Caco-2 (cell line): ENCODE data around the gene GBE1. TPM values are rescaled to one million over a fixed set of nuclear protein-coding genes. Genes with fewer than 3 reads are reported as not detected.

ENCODE experiments used
- BruUV-seq: library from RNA; stranded (reverse); fragments of 400-500 nt; replicated peaks from 2 replicates; lab custom pipeline; 2021; lab: Mats Ljungman, UMichigan
- CTCF ChIA-PET: fragments of 300-600 bp; sonication (Branson Sonifier 250); formaldehyde crosslinking; loops from one replicate; lab custom pipeline; 2022; ENCODE audit warnings: antibody characterized with exemption; lab: Charles Lee
- POLR2A ChIA-PET: fragments of 300-600 bp; sonication (Branson Sonifier 250); formaldehyde crosslinking; loops from one replicate; lab custom pipeline; 2022; ENCODE audit warnings: antibody characterized with exemption; lab: Charles Lee
- DNase-seq, 2 experiments: peaks; one replicate each; pipeline versions ENCODE4 v3.0.0 to v3.0.0-alpha.2; 2020 to 2022
- H3K27me3 ChIP-seq: replicated peaks from 2 replicates; pipeline ENCODE4 v1.6.0; 2011; ENCODE audit warnings: low read length; ENCODE audit not compliant: control insufficient read depth, insufficient read depth
- H3K36me3 ChIP-seq: 2 replicates; pipeline ENCODE4 v1.5.1; 2011; ENCODE audit warnings: low read length; ENCODE audit not compliant: control insufficient read depth, insufficient read depth
- H3K4me1 ChIP-seq: fragments of 250-450 bp; sonication (Bioruptor Pico); 2 replicates; pipeline ENCODE4 v1.5.1; 2020; ENCODE audit warnings: mild to moderate bottlenecking
- H3K4me3 ChIP-seq: 2 replicates; pipeline ENCODE4 v1.5.1; 2011; ENCODE audit warnings: low read depth, mild to moderate bottlenecking, control low read depth, low read length
- H3K9me3 ChIP-seq: fragments of 250-450 bp; sonication (Bioruptor Pico); 2 replicates; pipeline ENCODE4 v1.5.1; 2020; ENCODE audit warnings: mild to moderate bottlenecking, moderate library complexity
- H3K27ac Mint-ChIP-seq: one replicate; pipeline ENCODE4 v1.8.0; 2022; ENCODE audit warnings: mixed read lengths; ENCODE audit not compliant: unreplicated experiment
- H3K27me3 Mint-ChIP-seq: one replicate; pipeline ENCODE4 v1.8.0; 2022; ENCODE audit warnings: mixed read lengths; ENCODE audit not compliant: insufficient read depth, unreplicated experiment
- H3K36me3 Mint-ChIP-seq: one replicate; pipeline ENCODE4 v1.8.0; 2022; ENCODE audit warnings: mild to moderate bottlenecking, mixed read lengths; ENCODE audit not compliant: insufficient read depth, unreplicated experiment
- H3K4me1 Mint-ChIP-seq: one replicate; pipeline ENCODE4 v1.8.0; 2022; ENCODE audit warnings: low read depth, mixed read lengths; ENCODE audit not compliant: unreplicated experiment
- H3K4me3 Mint-ChIP-seq: one replicate; pipeline ENCODE4 v1.8.0; 2022; ENCODE audit warnings: mild to moderate bottlenecking, moderate library complexity, mixed read lengths; ENCODE audit not compliant: unreplicated experiment
- H3K9me3 Mint-ChIP-seq: one replicate; pipeline ENCODE4 v1.8.0; 2022; ENCODE audit warnings: mixed read lengths; ENCODE audit not compliant: unreplicated experiment
- CTCF ChIP-seq, 2 experiments: fragments of 200-600 bp in 1 of 2; IDR thresholded peaks; 1 replicate in 1 of 2; 2 replicates in 1 of 2; pipeline versions ENCODE4 v1.5.1 to v1.8.0; 2011 to 2022; ENCODE audit warnings: antibody characterized with exemption in 1 of 2, control low read depth in 1 of 2, inconsistent platforms in 1 of 2, low read depth in 1 of 2, low read length in 1 of 2, mild to moderate bottlenecking in 1 of 2, moderate library complexity in 1 of 2; ENCODE audit not compliant: insufficient read depth in 1 of 2, severe bottlenecking in 1 of 2, unreplicated experiment in 1 of 2
- intact Hi-C: fragments of 100-400 bp; cut with micrococcal nuclease; formaldehyde crosslinking; loops from one replicate; pipeline ENCODE4 v1.10.0; 2022; ENCODE audit not compliant: unreplicated experiment
- total RNA-seq: library from RNA; stranded (reverse); gene quantifications from 2 replicates; pipeline ENCODE4 v1.2.3, GENCODE V29; 2022

Gene GBE1
- total RNA-seq, 1 experiment from 2014 or later, result 8.2 TPM

GRCh38 chr3:81621277-81621676, 140.2 kb downstream of the GBE1 start:
- no peak overlapping the region for H3K27ac Mint-ChIP-seq
- no peak overlapping the region for H3K4me3 ChIP-seq
- no peaks in the 10 kb centered on the region for H3K9me3 Mint-ChIP-seq
- no peak overlapping the region for H3K4me3 Mint-ChIP-seq
- no peaks in the 10 kb centered on the region for H3K36me3 ChIP-seq
- no TSS peak for BruUV-seq
- H3K9me3 ChIP-seq, result no peaks in the 10 kb centered on the region
- H3K36me3 Mint-ChIP-seq, result no peaks in the 10 kb centered on the region
- H3K27me3 Mint-ChIP-seq, result no peaks in the 10 kb centered on the region
- intact Hi-C loops, result no loop called here
- ChIA-PET POLR2A (no interaction called here), CTCF (no interaction called here)
- H3K4me1 ChIP-seq, result no peaks in the 10 kb centered on the region
- no peaks in the 10 kb centered on the region for H3K4me1 Mint-ChIP-seq
- DNase-seq, result no peak
- H3K27me3 ChIP-seq, result no peaks in the 10 kb centered on the region
- no peak for TF ChIP-seq CTCF (IDR thresholded peaks at IDR 0.05; ENCODE audit: insufficient read depth in 1 of 2, low read depth in 1 of 2, low read length in 1 of 2, severe bottlenecking in 1 of 2, unreplicated experiment in 1 of 2)

DNA sequence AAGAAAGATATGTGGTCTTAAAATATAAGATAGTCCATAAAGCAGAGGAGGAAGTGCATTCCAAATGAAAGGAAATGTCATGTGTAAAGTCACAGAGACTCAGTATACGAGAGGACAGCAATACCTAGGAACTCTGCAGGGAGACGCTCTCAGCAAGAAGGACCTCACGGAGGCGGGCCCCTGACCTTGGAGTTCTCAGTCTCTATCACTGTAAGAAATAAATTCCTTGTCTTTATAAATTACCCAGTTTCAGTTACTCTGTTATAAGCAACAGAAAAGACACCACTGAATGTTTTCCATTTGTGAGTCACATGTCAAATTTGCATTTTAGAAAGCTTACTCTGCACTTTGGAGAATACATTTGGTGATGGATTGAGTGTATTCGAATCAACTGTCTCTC, 140.6 kb downstream of the GBE1 start:
- H3K4me1 Mint-ChIP-seq, result no peaks in the 10 kb centered on the region
- H3K36me3 ChIP-seq, result no peaks in the 10 kb centered on the region
- intact Hi-C loops, result no loop called here
- POLR2A ChIA-PET, result no interaction called here
- no peak for DNase-seq
- H3K9me3 Mint-ChIP-seq, result no peaks in the 10 kb centered on the region
- no peak overlapping the region for H3K4me3 ChIP-seq
- no peak overlapping the region for H3K4me3 Mint-ChIP-seq
- H3K4me1 ChIP-seq, result no peaks in the 10 kb centered on the region
- CTCF ChIA-PET, result no interaction called here
- no peak overlapping the region for H3K27ac Mint-ChIP-seq
- no peaks in the 10 kb centered on the region for H3K9me3 ChIP-seq
- H3K27me3 Mint-ChIP-seq, result no peaks in the 10 kb centered on the region
- no peaks in the 10 kb centered on the region for H3K36me3 Mint-ChIP-seq
- TF ChIP-seq CTCF (IDR thresholded peaks at IDR 0.05; ENCODE audit: insufficient read depth in 1 of 2, low read depth in 1 of 2, low read length in 1 of 2, severe bottlenecking in 1 of 2, unreplicated experiment in 1 of 2), result no peak
- no TSS peak for BruUV-seq
- no peaks in the 10 kb centered on the region for H3K27me3 ChIP-seq

- no peak overlapping the region for H3K4me3 ChIP-seq
- BruUV-seq, result no TSS peak
- no peaks in the 10 kb centered on the region for H3K36me3 ChIP-seq
- CTCF ChIA-PET, result no interaction called here
- no peaks in the 10 kb centered on the region for H3K27me3 ChIP-seq
- Mint-ChIP-seq H3K4me3 (no peak overlapping the region), H3K36me3 (no peaks in the 10 kb centered on the region), H3K9me3 (no peaks in the 10 kb centered on the region), H3K27me3 (no peaks in the 10 kb centered on the region), H3K27ac (no peak overlapping the region), H3K4me1 (no peaks in the 10 kb centered on the region)
- no peak for TF ChIP-seq CTCF (IDR thresholded peaks at IDR 0.05; ENCODE audit: insufficient read depth in 1 of 2, low read depth in 1 of 2, low read length in 1 of 2, severe bottlenecking in 1 of 2, unreplicated experiment in 1 of 2)
- POLR2A ChIA-PET, result no interaction called here
- H3K9me3 ChIP-seq, result no peaks in the 10 kb centered on the region
- intact Hi-C loops, result no loop called here
- H3K4me1 ChIP-seq, result no peaks in the 10 kb centered on the region
- DNase-seq, result no peak
These were observed 148.7 kb downstream of the GBE1 start for GRCh38 chr3:81612768-81613167.
